AG04450 (cell line): Measurements from ENCODE around the gene AUNIP. TPM values are rescaled to one million over a fixed set of nuclear protein-coding genes. Genes with fewer than 3 reads are reported as not detected.

Experiments
- CTCF ChIA-PET: fragments of 300-600, 350-600 bp; formaldehyde crosslinking; extraction: SDS; loops from one replicate; lab custom pipeline; 2022; ENCODE audit warnings: antibody characterized with exemption, inconsistent platforms; lab: Charles Lee
- POLR2A ChIA-PET: fragments of 350-600 bp; formaldehyde crosslinking; extraction: SDS; loops from one replicate; lab custom pipeline; 2021; ENCODE audit warnings: antibody characterized with exemption, inconsistent platforms; lab: Yijun Ruan, JAX
- DNase-seq: peaks from one replicate; pipeline ENCODE4 v3.0.0-alpha.2; 2011; ENCODE audit warnings: low read depth, low spot score
- H3K27ac ChIP-seq: one replicate; pipeline ENCODE4 v1.5.1; 2012; ENCODE audit warnings: low read depth, low read length, control low read depth
- H3K27me3 ChIP-seq: one replicate; pipeline ENCODE4 v1.6.0; 2012; ENCODE audit warnings: low read length; ENCODE audit not compliant: control insufficient read depth, insufficient read depth
- H3K4me3 ChIP-seq: 2 replicates; pipeline ENCODE4 v1.5.1; 2011; ENCODE audit warnings: mild to moderate bottlenecking, low read depth, low read length, control low read depth
- H3K9me3 ChIP-seq: 2 replicates; pipeline ENCODE4 v1.5.1; 2012; ENCODE audit warnings: low read length; ENCODE audit not compliant: control insufficient read depth, insufficient read depth
- CTCF ChIP-seq: IDR thresholded peaks from 2 replicates; pipeline ENCODE4 v1.5.1; 2011; ENCODE audit warnings: low read depth, low read length, control low read depth, inconsistent platforms
- polyA plus RNA-seq: library from polyadenylated mRNA; depleted of rRNA; stranded (reverse); fragments of >200 nt; gene quantifications from 2 replicates; pipeline ENCODE4 v1.2.3, GENCODE V29; 2011

AUNIP gene
- polyA plus RNA-seq, 1 experiment = 0.97 TPM

- Histone ChIP-seq H3K27ac (no peak overlapping the region), H3K9me3 (no peaks in the 10 kb centered on the region), H3K4me3 (no peak overlapping the region), H3K27me3 (no peaks in the 10 kb centered on the region)
- no peak for DNase-seq
- CTCF ChIA-PET = interaction anchor here (0.6 to 5.4 kb wide), 13 partner anchors 11 to 562 kb away, joined by 3 to 74 read pairs (median 5); no protein-coding TSS in a partner anchor
- POLR2A ChIA-PET = no interaction called here
- no peak for TF ChIP-seq CTCF
These were observed 60.4 kb downstream of the AUNIP start for GRCh38 chr1:25798666-25799351.

- peak; percentile 58 for TF ChIP-seq CTCF
- POLR2A ChIA-PET = no interaction called here
These were observed 61.3 kb downstream of the AUNIP start for GRCh38 chr1:25797939-25798338.

GRCh38 chr1:25796811-25797458, 62.3 kb downstream of the AUNIP start:
- ChIA-PET POLR2A (no interaction called here), CTCF (interaction anchor here (0.6 to 5.4 kb wide), 13 partner anchors 10 to 297 kb away, joined by 3 to 74 read pairs (median 5); no protein-coding TSS in a partner anchor)
- Histone ChIP-seq H3K27me3 (no peaks in the 10 kb centered on the region), H3K27ac (no peak overlapping the region), H3K9me3 (no peaks in the 10 kb centered on the region), H3K4me3 (no peak overlapping the region)
- no peak for DNase-seq
- peak; percentile 89 for TF ChIP-seq CTCF

More at GRCh38 chr1:25797939-25798338, 61.3 kb downstream of the AUNIP start:
- no peaks in the 10 kb centered on the region for H3K27me3 ChIP-seq
- no peaks in the 10 kb centered on the region for H3K9me3 ChIP-seq
- DNase-seq = no peak
- CTCF ChIA-PET = interaction anchor here (0.6 to 5.4 kb wide), 19 partner anchors 9 to 561 kb away, joined by 3 to 74 read pairs (median 3); no protein-coding TSS in a partner anchor
- no peak overlapping the region for H3K27ac ChIP-seq
- no peak overlapping the region for H3K4me3 ChIP-seq

- no peak for TF ChIP-seq CTCF
- Histone ChIP-seq H3K27me3 (no peaks in the 10 kb centered on the region), H3K4me3 (no peak overlapping the region), H3K27ac (no peak overlapping the region), H3K9me3 (no peaks in the 10 kb centered on the region)
- DNase-seq = no peak
- POLR2A ChIA-PET = no interaction called here
- CTCF ChIA-PET = interaction anchor here (0.6 to 5.1 kb wide), 7 partner anchors 14 to 187 kb away, joined by 3 to 43 read pairs (median 3); no protein-coding TSS in a partner anchor
These were observed 63.1 kb downstream of the AUNIP start for GRCh38 chr1:25795946-25796810.
